H1 (cell line): ENCODE data around the gene CRTC1. TPM values are rescaled to one million over a fixed set of nuclear protein-coding genes. Genes with fewer than 3 reads are reported as not detected.
A peak's percentile ranks its signal among the peaks of the same experiment; 100 is the strongest.

ENCODE experiments used
- CTCF ChIA-PET: fragments of 300-600 bp; sonication (Branson Sonifier 250); formaldehyde crosslinking; loops from one replicate; lab custom pipeline; 2021; ENCODE audit not compliant: partially characterized antibody; lab: Charles Lee
- POLR2A ChIA-PET: fragments of 300-600 bp; sonication (Branson Sonifier 250); formaldehyde crosslinking; loops from one replicate; lab custom pipeline; 2021; ENCODE audit warnings: inconsistent platforms; ENCODE audit not compliant: partially characterized antibody; lab: Charles Lee
- DNase-seq, 2 experiments: peaks; one replicate each; pipeline versions ENCODE4 v3.0.0 to v3.0.0-alpha.2; 2010 to 2022; ENCODE audit warnings: low spot score in 2 of 2, low read depth in 1 of 2, mixed read lengths in 1 of 2
- FAIRE-seq: peaks from 2 replicates; lab custom pipeline; 2011; peaks lifted over from hg19 to GRCh38; lab: Jason Lieb, UNC
- H2AFZ ChIP-seq: 2 replicates; pipeline ENCODE4 v1.8.1; 2012; ENCODE audit warnings: low read length, inconsistent platforms
- H2AK5ac ChIP-seq: 2 replicates; pipeline ENCODE4 v1.6.1; 2013; ENCODE audit warnings: low read depth, low read length
- H2BK120ac ChIP-seq: replicated peaks from 2 replicates; pipeline ENCODE3; 2013; ENCODE audit warnings: low read depth, low read length, inconsistent platforms
- H2BK12ac ChIP-seq: 2 replicates; pipeline ENCODE4 v1.6.1; 2013; ENCODE audit warnings: low read depth, low read length
- H2BK15ac ChIP-seq: 2 replicates; pipeline ENCODE4 v1.6.1; 2013; ENCODE audit warnings: low read length
- H2BK20ac ChIP-seq: 2 replicates; pipeline ENCODE4 v1.6.1; 2013; ENCODE audit warnings: low read length
- H2BK5ac ChIP-seq: 2 replicates; pipeline ENCODE4 v1.6.1; 2013; ENCODE audit warnings: low read depth, low read length
- H3K14ac ChIP-seq: 2 replicates; pipeline ENCODE4 v1.6.1; 2013; ENCODE audit warnings: inconsistent platforms; ENCODE audit not compliant: insufficient read length
- H3K18ac ChIP-seq: 2 replicates; pipeline ENCODE4 v1.6.1; 2013; ENCODE audit warnings: low read length; ENCODE audit errors: extremely low read depth
- H3K23ac ChIP-seq: 2 replicates; pipeline ENCODE4 v1.6.1; 2013; ENCODE audit warnings: inconsistent platforms; ENCODE audit not compliant: insufficient read length
- H3K23me2 ChIP-seq: 2 replicates; pipeline ENCODE4 v1.6.1; 2013; ENCODE audit warnings: low read depth, low read length
- H3K27ac ChIP-seq: 2 replicates; pipeline ENCODE4 v1.6.1; 2011; ENCODE audit warnings: low read depth, low read length, inconsistent platforms
- H3K27me3 ChIP-seq, 4 experiments: replicated peaks in 1 of 4; 1 replicate in 1 of 4; 2 replicates in 3 of 4; pipeline versions ENCODE4 v1.6.1 to v1.8.1; 2011 to 2013; ENCODE audit warnings: low read length in 3 of 4, mild to moderate bottlenecking in 3 of 4, inconsistent platforms in 2 of 4, mixed read lengths in 2 of 4, moderate library complexity in 1 of 4; ENCODE audit not compliant: control insufficient read depth in 3 of 4, insufficient read depth in 3 of 4; ENCODE audit errors: extremely low read depth in 1 of 4
- H3K36me3 ChIP-seq, 4 experiments: 2 replicates each; pipeline versions ENCODE4 v1.6.1 to v1.8.1; 2011 to 2013; ENCODE audit warnings: mild to moderate bottlenecking in 4 of 4, low read length in 3 of 4, moderate library complexity in 2 of 4, control low read depth in 1 of 4, inconsistent platforms in 1 of 4; ENCODE audit not compliant: insufficient read depth in 4 of 4, control insufficient read depth in 2 of 4
- H3K4ac ChIP-seq: replicated peaks from 2 replicates; pipeline ENCODE3; 2013; ENCODE audit warnings: low read length, low read depth, mixed read lengths, inconsistent platforms; ENCODE audit not compliant: insufficient read length
- H3K4me1 ChIP-seq, 4 experiments: replicated peaks in 1 of 4; 1 replicate in 1 of 4; 2 replicates in 3 of 4; pipeline versions ENCODE4 v1.6.1 to v1.8.1; 2011 to 2013; ENCODE audit warnings: low read length in 3 of 4, inconsistent platforms in 2 of 4, mixed read lengths in 1 of 4; ENCODE audit not compliant: insufficient read depth in 4 of 4, control insufficient read depth in 3 of 4
- H3K4me2 ChIP-seq, 2 experiments: 2 replicates each; pipeline versions ENCODE4 v1.6.1 to v1.8.1; 2011 to 2013; ENCODE audit warnings: low read depth in 2 of 2, low read length in 2 of 2, control low read depth in 1 of 2, inconsistent platforms in 1 of 2, mild to moderate bottlenecking in 1 of 2; ENCODE audit not compliant: insufficient read depth in 1 of 2
- H3K4me3 ChIP-seq, 4 experiments: fragments of 200-600, 300-600 bp in 1 of 4; sonication (generic), shearing (Covaris generic), sonication (Bioruptor Twin) in 1 of 4; 2 replicates each; pipeline versions ENCODE4 v1.5.1 to v1.8.1; 2011 to 2016; ENCODE audit warnings: low read length in 4 of 4, low read depth in 3 of 4, control low read depth in 2 of 4, inconsistent platforms in 2 of 4, mild to moderate bottlenecking in 2 of 4, mixed read lengths in 1 of 4, moderate library complexity in 1 of 4; ENCODE audit not compliant: insufficient read depth in 2 of 4; ENCODE audit errors: extremely low read depth in 1 of 4
- H3K56ac ChIP-seq: replicated peaks from 2 replicates; pipeline ENCODE3; 2013; ENCODE audit warnings: low read depth, mild to moderate bottlenecking, mixed read lengths, low read length, inconsistent platforms; ENCODE audit not compliant: insufficient read length
- H3K79me1 ChIP-seq: 2 replicates; pipeline ENCODE4 v1.6.1; 2013; ENCODE audit warnings: low read depth, low read length, control low read depth
- H3K79me2 ChIP-seq, 2 experiments: 2 replicates each; pipeline versions ENCODE4 v1.6.1 to v1.8.1; 2012 to 2013; ENCODE audit warnings: low read length in 2 of 2, mild to moderate bottlenecking in 2 of 2, inconsistent platforms in 1 of 2; ENCODE audit not compliant: insufficient read depth in 2 of 2, control insufficient read depth in 1 of 2
- H3K9ac ChIP-seq, 4 experiments: replicated peaks in 1 of 4; 1 replicate in 1 of 4; 2 replicates in 3 of 4; pipeline versions ENCODE4 v1.6.1 to v1.8.1; 2011 to 2013; ENCODE audit warnings: low read depth in 3 of 4, low read length in 3 of 4, control low read depth in 2 of 4, mild to moderate bottlenecking in 2 of 4, moderate library complexity in 2 of 4, inconsistent platforms in 1 of 4; ENCODE audit errors: extremely low read depth in 1 of 4
- H3K9me3 ChIP-seq, 2 experiments: 2 replicates each; pipeline versions ENCODE4 v1.6.1 to v1.8.1; 2012 to 2013; ENCODE audit warnings: mild to moderate bottlenecking in 2 of 2, moderate library complexity in 2 of 2, control low read depth in 1 of 2, inconsistent platforms in 1 of 2, low read depth in 1 of 2, low read length in 1 of 2, mixed read lengths in 1 of 2; ENCODE audit not compliant: insufficient read depth in 2 of 2
- H4K20me1 ChIP-seq, 2 experiments: replicated peaks in 1 of 2; 2 replicates each; pipeline versions ENCODE3 to v1.8.1; 2011 to 2013; ENCODE audit warnings: inconsistent platforms in 2 of 2, low read length in 2 of 2, mild to moderate bottlenecking in 1 of 2; ENCODE audit not compliant: insufficient read depth in 2 of 2, control insufficient read depth in 1 of 2
- H4K5ac ChIP-seq: 2 replicates; pipeline ENCODE4 v1.6.1; 2013; ENCODE audit warnings: low read length, low read depth, mixed read lengths, inconsistent platforms; ENCODE audit not compliant: insufficient read length
- H4K8ac ChIP-seq: 2 replicates; pipeline ENCODE4 v1.8.0; 2013; ENCODE audit warnings: mild to moderate bottlenecking, moderate library complexity, low read length, inconsistent platforms; ENCODE audit not compliant: insufficient read depth; ENCODE audit errors: extremely low read depth
- H4K91ac ChIP-seq: replicated peaks from 2 replicates; pipeline ENCODE3; 2013; ENCODE audit warnings: low read length, mixed read lengths, inconsistent platforms; ENCODE audit not compliant: insufficient read length
- ASH2L ChIP-seq: fragments of 200-600, 300-600 bp; sonication (generic); IDR thresholded peaks from one replicate; pipeline ENCODE4 v1.7.1; 2017; ENCODE audit warnings: low read length
- BRCA1 ChIP-seq: IDR thresholded peaks from 2 replicates; pipeline ENCODE4 v1.6.1; 2012; ENCODE audit warnings: low read depth, low read length, improper control_type of control experiment
- CBX5 ChIP-seq: fragments of 300-800, 300-1000 bp; sonication (generic); IDR thresholded peaks from 2 replicates; pipeline ENCODE4 v1.7.1; 2016; ENCODE audit warnings: antibody characterized with exemption, low read length, low read depth
- CBX8 ChIP-seq: fragments of 300-800, 300-1000 bp; sonication (generic); IDR thresholded peaks from 2 replicates; pipeline ENCODE4 v1.7.1; 2016; ENCODE audit warnings: low read depth, low read length, borderline replicate concordance
- EGR1 ChIP-seq: IDR thresholded peaks from 2 replicates; pipeline ENCODE4 v1.6.1; 2011; ENCODE audit warnings: low read depth, low read length, borderline replicate concordance
- RXRA ChIP-seq: IDR thresholded peaks from 2 replicates; pipeline ENCODE4 v1.6.1; 2011; ENCODE audit warnings: low read depth, mild to moderate bottlenecking, low read length, moderate library complexity; ENCODE audit not compliant: insufficient read depth
- TCF12 ChIP-seq: IDR thresholded peaks from 2 replicates; pipeline ENCODE4 v1.6.1; 2011; ENCODE audit warnings: low read depth, mild to moderate bottlenecking, low read length
- TEAD4 ChIP-seq: IDR thresholded peaks from 2 replicates; pipeline ENCODE4 v1.6.1; 2012; ENCODE audit warnings: low read depth, low read length, inconsistent platforms, mixed read lengths
- WGBS, 2 experiments: shearing (Covaris generic) in 1 of 2; methylation state at CpG; one replicate each; pipeline versions ENCODE4 v1.1.6 to v1.1.7; 2013 to 2015; ENCODE audit warnings: low lambda C conversion rate in 2 of 2, mixed read lengths in 2 of 2, inconsistent platforms in 1 of 2, low coverage in 1 of 2, missing lambda C conversion rate in 1 of 2; ENCODE audit not compliant: insufficient replicate concordance in 2 of 2, insufficient coverage in 1 of 2, insufficient read length in 1 of 2; ENCODE audit errors: extremely low coverage in 1 of 2, missing lambda C conversion rate in 1 of 2; 5-methylcytosine and 5-hydroxymethylcytosine counted together
- polyA plus RNA-seq, 7 experiments: library from polyadenylated mRNA; depleted of rRNA in 3 of 7; stranded (reverse) in 5 of 7; unstranded in 2 of 7; fragments of >200 nt in 5 of 7; fragments of 200-250 nt in 2 of 7; gene quantifications; 1 replicate in 5 of 7; 2 replicates in 1 of 7; 4 replicates in 1 of 7; pipeline versions ENCODE4 v1.2.1 to v1.2.3, GENCODE V29; 2011 to 2013; ENCODE audit warnings: missing spikeins in 2 of 7, mixed read lengths in 2 of 7
- total RNA-seq: library from RNA; stranded (reverse); fragmentation: NEBNext Ultra II Directional; extraction: Animal tissue kit (Norgen Biotek cat#: 25700); gene quantifications from 2 replicates; pipeline ENCODE4 v1.2.1, GENCODE V29; 2021
- TF ChIP-seq, protein P1 (sequence below): IDR thresholded peaks from 2 replicates; pipeline ENCODE4 v1.6.1; 2012; ENCODE audit warnings: low read length, inconsistent platforms
- TF ChIP-seq, protein P2 (sequence below): IDR thresholded peaks from 2 replicates; pipeline ENCODE4 v1.6.1; 2012; ENCODE audit warnings: inconsistent platforms

Gene CRTC1
- total and polyA plus RNA-seq, 2 of the 8 experiments (the other 6 are each of a cell fraction or from before 2014, with no cell fraction given) = 2.9 to 8.5 TPM

DNA sequence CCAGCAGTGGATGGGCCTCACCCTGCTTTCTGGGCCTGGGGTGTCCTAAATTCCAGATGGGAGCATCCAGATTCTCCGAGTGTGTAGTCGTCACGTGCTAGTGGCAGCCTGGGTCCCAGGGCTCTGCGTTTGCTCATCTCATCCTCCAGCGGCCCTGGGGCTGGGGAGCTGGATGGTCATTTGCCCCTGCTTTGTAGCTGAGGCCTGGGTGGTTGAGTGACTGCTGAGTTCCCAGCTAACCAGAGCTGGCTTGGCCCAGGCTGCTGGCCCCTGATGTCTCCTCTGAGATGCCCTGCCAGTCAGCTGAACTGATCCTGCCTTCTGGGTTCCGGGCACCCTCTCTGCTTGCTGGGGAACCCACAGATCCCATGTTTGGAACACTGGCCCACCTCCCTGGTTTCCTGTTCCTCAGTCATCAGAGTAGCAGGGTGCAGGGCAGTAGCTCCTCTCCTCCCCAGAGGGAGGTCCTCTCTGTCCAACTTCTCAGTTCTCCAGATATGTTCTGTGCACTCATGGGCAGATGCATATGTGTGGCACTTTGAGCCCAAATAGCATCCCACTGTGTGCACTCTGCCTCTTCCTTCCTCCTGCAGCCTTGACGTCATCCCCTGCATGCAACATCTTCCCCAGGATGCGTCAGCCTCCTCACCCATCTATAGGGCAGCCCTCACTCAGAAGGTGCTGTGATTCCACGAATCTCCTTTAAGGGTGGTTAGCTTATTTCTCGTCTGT is 22.4 kb upstream of the CRTC1 start:
- Histone ChIP-seq H3K36me3 (no peaks in the 10 kb centered on the region), H3K79me2 (no peaks in the 10 kb centered on the region; a peak in 1 of 4 replicates), H4K5ac (no peak overlapping the region), H3K79me1 (peaks cover 3% of the 10 kb centered on the region; the same call in 1 of the 2 replicates), H3K27me3 (peaks cover 0 to 4% (median 0%) of the 10 kb centered on the region in 4 experiments; a peak in 1 of 7 replicates), H3K18ac (no peak overlapping the region), H2BK120ac (no peak overlapping the region), H4K91ac (peak overlapping the region; percentile 84), H2BK5ac (no peak overlapping the region), H3K4me3 (no peak overlapping the region), H3K4ac (no peak overlapping the region), H3K23me2 (no peaks in the 10 kb centered on the region), H2BK12ac (no peak overlapping the region), H3K4me1 (peaks cover 0 to 12% (median 6%) of the 10 kb centered on the region in 4 experiments; a peak in 5 of 7 replicates), H3K23ac (no peak overlapping the region), H4K8ac (0 out of 2 replicates have a peak overlapping the region, but pooled peaks have one; percentile 36), H2AK5ac (no peak overlapping the region), H3K27ac (no peak overlapping the region), H3K9me3 (no peaks in the 10 kb centered on the region), H2BK15ac (no peak overlapping the region), H3K14ac (no peak overlapping the region), H4K20me1 (peaks cover 5 to 15% of the 10 kb centered on the region in 2 experiments), H2BK20ac (no peak overlapping the region), H3K56ac (no peak overlapping the region), H3K9ac (no peak overlapping the region), H3K4me2 (no peak overlapping the region), H2AFZ (no peak overlapping the region)
- WGBS, 2 experiments = 93% methylated on average over 10 of the region's 10 CpGs; no CpG with 5 or more reads in 1 of the 2 experiments
- no peak for FAIRE-seq
- no peak for DNase-seq
- ChIA-PET POLR2A (interaction anchor here (0.8 to 1.2 kb wide), 2 partner anchors 45 to 89 kb away, joined by 3 read pairs; partner anchors contain the start of gene UBA52), CTCF (interaction anchor here (1.0 to 2.1 kb wide), 6 partner anchors 12 to 206 kb away, joined by 3 to 7 read pairs (median 3); no protein-coding TSS in a partner anchor)
- TF ChIP-seq TEAD4 (no peak), RXRA (no peak), TCF12 (no peak), BRCA1 (no peak), CBX5 (no peak), EGR1 (no peak), CBX8 (no peak), ASH2L (no peak)
- TF ChIP-seq, protein P1, sequence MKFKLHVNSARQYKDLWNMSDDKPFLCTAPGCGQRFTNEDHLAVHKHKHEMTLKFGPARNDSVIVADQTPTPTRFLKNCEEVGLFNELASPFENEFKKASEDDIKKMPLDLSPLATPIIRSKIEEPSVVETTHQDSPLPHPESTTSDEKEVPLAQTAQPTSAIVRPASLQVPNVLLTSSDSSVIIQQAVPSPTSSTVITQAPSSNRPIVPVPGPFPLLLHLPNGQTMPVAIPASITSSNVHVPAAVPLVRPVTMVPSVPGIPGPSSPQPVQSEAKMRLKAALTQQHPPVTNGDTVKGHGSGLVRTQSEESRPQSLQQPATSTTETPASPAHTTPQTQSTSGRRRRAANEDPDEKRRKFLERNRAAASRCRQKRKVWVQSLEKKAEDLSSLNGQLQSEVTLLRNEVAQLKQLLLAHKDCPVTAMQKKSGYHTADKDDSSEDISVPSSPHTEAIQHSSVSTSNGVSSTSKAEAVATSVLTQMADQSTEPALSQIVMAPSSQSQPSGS = no peak
- TF ChIP-seq, protein P2, sequence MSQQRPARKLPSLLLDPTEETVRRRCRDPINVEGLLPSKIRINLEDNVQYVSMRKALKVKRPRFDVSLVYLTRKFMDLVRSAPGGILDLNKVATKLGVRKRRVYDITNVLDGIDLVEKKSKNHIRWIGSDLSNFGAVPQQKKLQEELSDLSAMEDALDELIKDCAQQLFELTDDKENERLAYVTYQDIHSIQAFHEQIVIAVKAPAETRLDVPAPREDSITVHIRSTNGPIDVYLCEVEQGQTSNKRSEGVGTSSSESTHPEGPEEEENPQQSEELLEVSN = no peak
